ENCODE measurements around the gene APC2. TPM values are rescaled to one million over a fixed set of nuclear protein-coding genes. Genes with fewer than 3 reads are reported as not detected.

APC2 gene
- total and polyA plus RNA-seq, 7 experiments from 2014 or later: 0.01 to 0.24 (median 0.07) TPM

DNA sequence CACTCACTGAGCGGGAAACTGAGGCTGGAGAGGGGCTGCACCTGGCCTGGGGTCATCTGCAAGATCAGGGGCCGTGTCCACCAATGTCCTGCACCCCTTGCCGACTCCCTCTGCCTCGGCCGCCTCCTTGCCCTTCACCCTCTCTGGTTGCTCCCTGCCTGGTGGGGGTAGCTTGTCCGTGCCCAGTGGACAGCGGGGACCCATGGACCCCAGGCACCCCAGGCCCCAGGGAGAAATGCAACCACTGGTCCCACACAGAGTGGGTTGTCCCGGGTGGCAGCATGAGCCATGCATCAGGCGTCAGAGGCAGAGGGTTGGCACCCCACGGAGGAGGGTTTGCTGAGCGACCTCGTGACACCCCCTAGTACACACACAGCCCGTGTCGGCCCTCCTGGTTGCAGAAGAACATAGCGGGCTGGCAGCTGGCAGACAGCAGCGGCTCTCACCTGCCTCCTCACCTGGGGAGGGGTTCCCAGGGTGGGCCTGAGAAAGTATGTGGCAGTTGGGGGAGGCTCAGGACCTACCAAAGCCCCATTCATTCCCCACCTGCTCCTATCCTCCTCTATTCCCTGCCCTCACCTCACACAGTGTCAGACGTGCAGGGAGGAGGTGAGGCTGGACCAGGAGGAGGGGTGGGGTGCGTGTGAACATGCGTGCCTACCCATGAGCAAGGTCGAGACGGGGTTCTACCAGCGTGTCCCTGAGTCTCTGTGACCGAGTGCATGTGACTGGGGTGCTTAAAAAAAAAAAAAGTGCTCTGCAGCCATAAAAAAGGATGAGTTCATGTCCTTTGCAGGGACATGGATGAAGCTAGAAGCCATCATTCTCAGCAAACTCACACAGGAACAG, 54.2 kb downstream of the APC2 start:
- Mint-ChIP-seq H3K27ac (peak overlapping the region in 1 of 9 donors; percentile 34), H3K4me1 (peaks cover 7 to 17% (median 15%) of the 10 kb centered on the region in 7 donors), H3K36me3 (peaks cover 0 to 3% (median 0%) of the 10 kb centered on the region in 5 donors), H3K4me3 (peak overlapping the region in 2 of 10 donors; percentile 25 to 33), H3K9me3 (peaks cover 0 to 5% (median 0%) of the 10 kb centered on the region in 11 donors), H3K27me3 (peaks cover 0 to 26% (median 4%) of the 10 kb centered on the region in 5 donors)
- peaks cover 4 to 6% of the 10 kb centered on the region in 2 donors for H3K4me1 ChIP-seq (ENCODE audit: control insufficient read depth in 2 of 2, insufficient read depth in 2 of 2, low read length in 2 of 2)
- H3K9me3 ChIP-seq (ENCODE audit: control insufficient read depth in 2 of 3, low read length in 3 of 3): no peaks in the 10 kb centered on the region
- POLR2A ChIA-PET: interaction anchor here (0.6 kb wide), 1 partner anchor 83 kb away, joined by 5 read pairs; no protein-coding TSS in a partner anchor
- H3K4me3 ChIP-seq (ENCODE audit: low read length): no peak overlapping the region
- no peak overlapping the region for H3K27ac ChIP-seq (ENCODE audit: low read depth, low read length)
- ATAC-seq: no peak
- intact Hi-C loops (cut with micrococcal nuclease): loop anchor here (1.0 kb wide), 2 partner anchors 9 to 10 kb away; partner anchors contain the start of gene ADAMTSL5 (in 1 of the 2)
- DNase-seq: no peak
- no peaks in the 10 kb centered on the region for H3K36me3 ChIP-seq (ENCODE audit: control insufficient read depth in 2 of 3, insufficient read depth in 3 of 3, low read length in 3 of 3)
- H3K27me3 ChIP-seq (ENCODE audit: control insufficient read depth in 2 of 2, insufficient read depth in 2 of 2, low read length in 2 of 2): peaks cover 0 to 5% of the 10 kb centered on the region in 2 donors
- CTCF ChIA-PET: interaction anchor here (0.6 kb wide), 3 partner anchors 139 to 396 kb away, joined by 3 to 5 read pairs (median 3); no protein-coding TSS in a partner anchor

DNA sequence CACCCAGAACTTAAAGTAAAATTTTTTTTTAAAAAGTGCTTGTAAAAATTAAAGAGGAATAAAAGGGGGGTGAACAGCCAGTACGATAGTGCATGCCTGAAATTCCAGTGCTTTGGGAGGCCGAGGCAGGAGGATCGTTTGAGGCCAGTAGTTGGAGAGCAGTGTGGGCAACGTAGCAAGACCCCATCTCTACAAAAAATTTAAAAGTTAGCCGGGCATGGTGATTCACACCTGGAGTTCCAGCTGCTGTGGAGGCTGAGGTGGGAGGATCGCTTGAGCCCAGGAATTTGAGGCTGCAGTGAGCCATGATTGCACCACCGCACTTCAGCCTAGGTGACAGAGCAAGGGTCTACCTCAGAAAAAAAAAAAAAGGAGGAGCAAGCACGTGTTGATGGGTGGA, 55.1 kb downstream of the APC2 start:
- H3K9me3 Mint-ChIP-seq: peaks cover 0 to 5% (median 0%) of the 10 kb centered on the region in 11 donors
- ChIA-PET POLR2A (interaction anchor here (0.6 kb wide), 1 partner anchor 82 kb away, joined by 5 read pairs; no protein-coding TSS in a partner anchor), CTCF (interaction anchor here (0.6 to 1.0 kb wide), 3 partner anchors 14 to 280 kb away, joined by 3 to 5 read pairs (median 3); partner anchors contain the start of gene REEP6)
- peak overlapping the region in 1 of 10 donors; percentile 23 for H3K4me3 Mint-ChIP-seq
- no peak overlapping the region for H3K4me3 ChIP-seq (ENCODE audit: low read length)
- intact Hi-C loops (cut with micrococcal nuclease): no loop called here
- H3K9me3 ChIP-seq (ENCODE audit: control insufficient read depth in 2 of 3, low read length in 3 of 3): no peaks in the 10 kb centered on the region
- H3K27ac Mint-ChIP-seq: peak overlapping the region in 2 of 9 donors; percentile 55 to 63
- H3K36me3 Mint-ChIP-seq: peaks cover 0 to 3% (median 0%) of the 10 kb centered on the region in 5 donors
- H3K27me3 ChIP-seq (ENCODE audit: control insufficient read depth in 2 of 2, insufficient read depth in 2 of 2, low read length in 2 of 2): peaks cover 0 to 5% of the 10 kb centered on the region in 2 donors
- no peaks in the 10 kb centered on the region for H3K36me3 ChIP-seq (ENCODE audit: control insufficient read depth in 2 of 3, insufficient read depth in 3 of 3, low read length in 3 of 3)
- no peak overlapping the region for H3K27ac ChIP-seq (ENCODE audit: low read depth, low read length)
- peaks cover 7 to 21% (median 18%) of the 10 kb centered on the region in 7 donors for H3K4me1 Mint-ChIP-seq
- peaks cover 4 to 6% of the 10 kb centered on the region in 2 donors for H3K4me1 ChIP-seq (ENCODE audit: control insufficient read depth in 2 of 2, insufficient read depth in 2 of 2, low read length in 2 of 2)
- ATAC-seq: no peak
- DNase-seq: no peak
- peaks cover 0 to 31% (median 4%) of the 10 kb centered on the region in 5 donors for H3K27me3 Mint-ChIP-seq

DNA sequence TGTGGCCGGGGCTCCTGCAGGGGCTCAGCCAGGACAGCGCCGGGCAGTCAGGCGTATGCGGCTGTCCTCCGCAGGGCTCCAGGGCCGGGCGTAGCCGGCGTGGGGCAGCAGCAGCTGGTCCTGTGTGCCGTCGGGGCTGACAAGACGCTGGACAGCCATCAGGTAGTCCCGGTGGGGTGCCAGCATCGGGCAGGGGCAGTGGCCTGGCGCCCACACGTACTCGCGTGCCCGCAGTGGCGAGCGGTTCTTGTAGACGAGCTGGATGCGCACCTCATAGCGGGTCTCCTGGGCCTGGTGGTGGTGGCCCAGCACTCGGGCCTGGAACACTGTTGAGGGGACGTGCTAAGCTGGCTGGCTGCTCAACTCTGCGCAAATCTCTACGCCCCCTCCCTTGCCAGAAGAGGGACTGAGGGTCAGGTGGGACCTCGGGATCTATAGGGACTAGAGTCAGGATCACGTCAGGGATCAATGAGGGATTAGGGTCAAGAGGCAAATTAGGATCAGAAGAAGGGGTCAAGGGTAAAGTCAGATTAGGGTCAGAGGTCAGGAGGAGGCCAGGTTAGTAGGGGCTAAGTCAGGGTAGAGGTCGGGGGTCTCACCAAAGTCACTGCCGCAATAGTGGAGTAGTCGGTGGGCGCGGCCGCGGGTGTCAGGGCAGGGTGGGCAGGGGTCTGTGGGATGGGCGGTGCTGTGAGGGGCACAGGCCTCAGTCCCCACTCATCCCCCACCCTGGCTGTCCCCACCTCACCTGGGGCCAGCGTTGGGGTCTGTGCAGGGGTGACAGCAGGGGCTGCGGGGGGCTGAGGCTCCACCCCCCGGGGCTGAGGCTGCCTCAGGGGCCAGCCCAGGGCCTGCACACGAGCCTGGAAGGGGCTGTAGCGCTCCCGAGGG, 56.3 kb downstream of the APC2 start:
- Histone ChIP-seq H3K4me1 (ENCODE audit: control insufficient read depth in 2 of 2, insufficient read depth in 2 of 2, low read length in 2 of 2) (peaks cover 4 to 6% of the 10 kb centered on the region in 2 donors), H3K27ac (ENCODE audit: low read depth, low read length) (no peak overlapping the region), H3K4me3 (ENCODE audit: low read length) (no peak overlapping the region), H3K27me3 (ENCODE audit: control insufficient read depth in 2 of 2, insufficient read depth in 2 of 2, low read length in 2 of 2) (peaks cover 0 to 5% of the 10 kb centered on the region in 2 donors), H3K9me3 (ENCODE audit: control insufficient read depth in 2 of 3, low read length in 3 of 3) (no peaks in the 10 kb centered on the region), H3K36me3 (ENCODE audit: control insufficient read depth in 2 of 3, insufficient read depth in 3 of 3, low read length in 3 of 3) (no peaks in the 10 kb centered on the region)
- H3K4me1 Mint-ChIP-seq: peaks cover 7 to 29% (median 23%) of the 10 kb centered on the region in 7 donors
- ChIA-PET POLR2A (no interaction called here), CTCF (interaction anchor here (1.0 kb wide), 1 partner anchor 15 kb away, joined by 3 read pairs; the partner anchor contains the start of gene REEP6)
- H3K27ac Mint-ChIP-seq: peak overlapping the region in 4 of 9 donors; percentile 15 to 78 (median 62)
- DNase-seq (no peak), ATAC-seq (no peak)
- H3K27me3 Mint-ChIP-seq: peaks cover 0 to 40% (median 4%) of the 10 kb centered on the region in 5 donors
- intact Hi-C loops (cut with micrococcal nuclease): no loop called here
- H3K9me3 Mint-ChIP-seq: peaks cover 0 to 5% (median 0%) of the 10 kb centered on the region in 11 donors
- H3K36me3 Mint-ChIP-seq: peaks cover 0 to 3% (median 0%) of the 10 kb centered on the region in 5 donors
- peak overlapping the region in 4 of 10 donors; percentile 39 to 54 (median 49) for H3K4me3 Mint-ChIP-seq

DNA sequence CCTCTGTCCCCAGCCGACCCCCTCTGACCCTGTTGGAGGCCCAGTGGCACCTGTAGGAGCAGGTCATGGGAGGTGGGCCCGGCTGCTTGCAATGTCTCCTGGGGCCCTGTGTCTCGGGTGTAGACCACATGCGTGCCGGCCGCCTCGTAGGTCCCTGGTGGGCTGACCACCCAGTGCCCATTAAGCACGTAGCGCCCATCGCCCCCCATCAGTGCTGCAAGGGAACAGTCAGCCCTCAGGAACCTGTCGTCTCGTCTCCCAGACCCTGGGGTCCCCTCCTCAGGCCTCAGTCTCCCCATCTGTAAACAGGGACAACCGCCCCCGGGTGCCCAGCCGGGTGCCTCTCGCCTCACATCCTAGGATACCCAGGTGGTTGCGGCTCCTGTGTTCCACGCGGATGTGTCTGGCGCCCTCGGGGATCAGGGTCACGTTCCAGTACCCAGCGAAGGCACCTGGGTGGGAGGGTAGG, 57.3 kb downstream of the APC2 start:
- peaks cover 7 to 36% (median 25%) of the 10 kb centered on the region in 7 donors for H3K4me1 Mint-ChIP-seq
- Histone ChIP-seq H3K4me1 (ENCODE audit: control insufficient read depth in 2 of 2, insufficient read depth in 2 of 2, low read length in 2 of 2) (peaks cover 4 to 12% of the 10 kb centered on the region in 2 donors), H3K9me3 (ENCODE audit: control insufficient read depth in 2 of 3, low read length in 3 of 3) (no peaks in the 10 kb centered on the region), H3K4me3 (ENCODE audit: low read length) (peak overlapping the region; percentile 48), H3K27ac (ENCODE audit: low read depth, low read length) (peak overlapping the region; percentile 66), H3K27me3 (ENCODE audit: control insufficient read depth in 2 of 2, insufficient read depth in 2 of 2, low read length in 2 of 2) (peaks cover 0 to 5% of the 10 kb centered on the region in 2 donors), H3K36me3 (ENCODE audit: control insufficient read depth in 2 of 3, insufficient read depth in 3 of 3, low read length in 3 of 3) (no peaks in the 10 kb centered on the region)
- peak overlapping the region in 5 of 9 donors; percentile 91 to 96 (median 94) for H3K27ac Mint-ChIP-seq
- peaks cover 0 to 5% (median 0%) of the 10 kb centered on the region in 11 donors for H3K9me3 Mint-ChIP-seq
- POLR2A ChIA-PET: no interaction called here
- DNase-seq (no peak), ATAC-seq (no peak)
- H3K4me3 Mint-ChIP-seq: peak overlapping the region in 5 of 10 donors; percentile 84 to 91 (median 87)
- H3K36me3 Mint-ChIP-seq: peaks cover 0 to 3% (median 0%) of the 10 kb centered on the region in 5 donors
- H3K27me3 Mint-ChIP-seq: peaks cover 0 to 42% (median 4%) of the 10 kb centered on the region in 5 donors
- intact Hi-C loops (cut with micrococcal nuclease): loop anchor here (1.0 kb wide), 4 partner anchors 17 to 100 kb away; partner anchors contain the start of genes PCSK4 (in 2 of the 2), C19orf25 (in 1 of the 2), DAZAP1 (in 1 of the 2) and MBD3 (in 1 of the 2)
- CTCF ChIA-PET: no interaction called here

DNA sequence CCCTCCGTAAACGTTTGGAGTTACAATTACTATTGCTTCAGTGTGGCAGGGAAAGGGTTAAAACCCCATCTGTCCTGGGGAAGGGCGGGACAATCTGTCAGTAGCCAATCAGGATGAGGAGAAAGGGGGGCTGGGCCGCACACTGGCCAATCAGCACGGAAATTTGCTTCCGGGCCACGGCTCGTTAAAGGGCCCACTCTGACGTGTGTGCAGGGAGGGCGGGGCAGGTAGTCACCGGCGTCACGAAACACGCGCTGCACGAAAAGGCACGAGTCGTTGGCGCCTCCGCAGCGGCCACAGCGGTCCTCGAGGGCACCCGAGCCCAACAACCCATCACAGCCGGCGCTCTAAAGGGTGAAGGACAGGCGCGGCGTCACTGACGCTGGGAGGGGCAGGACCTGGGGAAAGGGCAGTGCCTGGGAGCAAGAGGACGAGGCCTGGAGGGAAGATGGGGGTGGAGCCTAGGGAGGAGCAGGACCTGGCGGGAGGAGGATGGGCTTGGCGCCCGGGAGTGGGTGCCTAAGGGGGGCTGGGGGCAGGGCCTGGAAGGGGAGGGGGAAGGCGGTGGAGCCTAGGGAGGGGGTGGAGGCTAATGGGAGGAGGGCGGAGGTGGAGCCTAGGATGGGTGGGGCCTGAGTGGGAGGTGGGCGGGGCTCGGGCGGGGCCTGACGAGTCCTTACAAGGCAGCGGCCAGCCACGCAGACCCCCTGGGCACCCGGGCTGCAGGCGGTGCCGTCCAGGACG, 58.0 kb downstream of the APC2 start:
- CTCF ChIA-PET: no interaction called here
- peak; percentile 97 for ATAC-seq
- Histone ChIP-seq H3K9me3 (ENCODE audit: control insufficient read depth in 2 of 3, low read length in 3 of 3) (no peaks in the 10 kb centered on the region), H3K4me3 (ENCODE audit: low read length) (peak overlapping the region; percentile 48), H3K27ac (ENCODE audit: low read depth, low read length) (peak overlapping the region; percentile 79), H3K36me3 (ENCODE audit: control insufficient read depth in 2 of 3, insufficient read depth in 3 of 3, low read length in 3 of 3) (no peaks in the 10 kb centered on the region), H3K27me3 (ENCODE audit: control insufficient read depth in 2 of 2, insufficient read depth in 2 of 2, low read length in 2 of 2) (peaks cover 0 to 2% of the 10 kb centered on the region in 2 donors), H3K4me1 (ENCODE audit: control insufficient read depth in 2 of 2, insufficient read depth in 2 of 2, low read length in 2 of 2) (peaks cover 4 to 18% of the 10 kb centered on the region in 2 donors)
- Mint-ChIP-seq H3K4me1 (peaks cover 7 to 41% (median 27%) of the 10 kb centered on the region in 7 donors), H3K36me3 (peaks cover 0 to 3% (median 0%) of the 10 kb centered on the region in 5 donors), H3K27ac (peak overlapping the region; percentile 87 to 96 (median 92)), H3K9me3 (peaks cover 0 to 5% (median 0%) of the 10 kb centered on the region in 11 donors), H3K27me3 (peaks cover 0 to 41% (median 2%) of the 10 kb centered on the region in 5 donors), H3K4me3 (peak overlapping the region; percentile 75 to 92 (median 86))
- intact Hi-C loops (cut with micrococcal nuclease): loop anchor here (1.0 kb wide), 4 partner anchors 18 to 101 kb away; partner anchors contain the start of genes PCSK4 (in 2 of the 2), C19orf25 (in 1 of the 2), DAZAP1 (in 1 of the 2) and MBD3 (in 1 of the 2)
- POLR2A ChIA-PET: no interaction called here
- peak; percentile 76 to 96 (median 94) for DNase-seq

Measured in naive thymus-derived CD4-positive, alpha-beta T cell (primary cell).